ENCODE measurements around the gene GABBR2.

GABBR2 gene

DNA sequence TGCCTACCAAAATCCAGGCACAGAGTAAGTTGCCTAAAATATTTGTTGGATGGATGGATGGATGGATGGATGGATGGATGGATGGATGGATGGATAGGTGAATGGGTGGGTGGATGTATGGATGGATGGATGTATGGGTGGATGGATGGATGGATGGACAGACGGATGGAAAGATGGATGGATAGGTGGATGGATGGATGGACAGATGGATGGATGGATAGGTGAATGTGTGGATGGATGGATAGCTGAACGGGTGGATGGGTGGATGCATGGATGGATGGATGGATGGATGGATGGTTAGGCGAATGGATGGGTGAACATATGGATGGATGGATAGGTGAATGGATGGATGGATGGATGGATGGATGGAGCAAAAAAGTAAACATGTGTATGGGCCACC, 131.9 kb downstream of the GABBR2 start:
- ATAC-seq (ENCODE audit: low read depth) (no peak), DNase-seq (ENCODE audit: low spot score) (peak; percentile 0)
- Histone ChIP-seq H3K27me3 (ENCODE audit: insufficient read depth, poor library complexity, severe bottlenecking) (peaks cover 3% of the 10 kb centered on the region), H3K36me3 (ENCODE audit: low read depth) (no peaks in the 10 kb centered on the region), H3K4me1 (ENCODE audit: insufficient read depth, poor library complexity, severe bottlenecking) (no peaks in the 10 kb centered on the region), H3K27ac (ENCODE audit: poor library complexity, severe bottlenecking) (no peak overlapping the region), H3K9me3 (ENCODE audit: severe bottlenecking) (no peaks in the 10 kb centered on the region), H3K4me3 (ENCODE audit: severe bottlenecking) (no peak overlapping the region)
- TF ChIP-seq, protein P1, sequence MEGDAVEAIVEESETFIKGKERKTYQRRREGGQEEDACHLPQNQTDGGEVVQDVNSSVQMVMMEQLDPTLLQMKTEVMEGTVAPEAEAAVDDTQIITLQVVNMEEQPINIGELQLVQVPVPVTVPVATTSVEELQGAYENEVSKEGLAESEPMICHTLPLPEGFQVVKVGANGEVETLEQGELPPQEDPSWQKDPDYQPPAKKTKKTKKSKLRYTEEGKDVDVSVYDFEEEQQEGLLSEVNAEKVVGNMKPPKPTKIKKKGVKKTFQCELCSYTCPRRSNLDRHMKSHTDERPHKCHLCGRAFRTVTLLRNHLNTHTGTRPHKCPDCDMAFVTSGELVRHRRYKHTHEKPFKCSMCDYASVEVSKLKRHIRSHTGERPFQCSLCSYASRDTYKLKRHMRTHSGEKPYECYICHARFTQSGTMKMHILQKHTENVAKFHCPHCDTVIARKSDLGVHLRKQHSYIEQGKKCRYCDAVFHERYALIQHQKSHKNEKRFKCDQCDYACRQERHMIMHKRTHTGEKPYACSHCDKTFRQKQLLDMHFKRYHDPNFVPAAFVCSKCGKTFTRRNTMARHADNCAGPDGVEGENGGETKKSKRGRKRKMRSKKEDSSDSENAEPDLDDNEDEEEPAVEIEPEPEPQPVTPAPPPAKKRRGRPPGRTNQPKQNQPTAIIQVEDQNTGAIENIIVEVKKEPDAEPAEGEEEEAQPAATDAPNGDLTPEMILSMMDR (IDR thresholded peaks at IDR 0.05; ENCODE audit: poor library complexity, severe bottlenecking) = no peak

DNA sequence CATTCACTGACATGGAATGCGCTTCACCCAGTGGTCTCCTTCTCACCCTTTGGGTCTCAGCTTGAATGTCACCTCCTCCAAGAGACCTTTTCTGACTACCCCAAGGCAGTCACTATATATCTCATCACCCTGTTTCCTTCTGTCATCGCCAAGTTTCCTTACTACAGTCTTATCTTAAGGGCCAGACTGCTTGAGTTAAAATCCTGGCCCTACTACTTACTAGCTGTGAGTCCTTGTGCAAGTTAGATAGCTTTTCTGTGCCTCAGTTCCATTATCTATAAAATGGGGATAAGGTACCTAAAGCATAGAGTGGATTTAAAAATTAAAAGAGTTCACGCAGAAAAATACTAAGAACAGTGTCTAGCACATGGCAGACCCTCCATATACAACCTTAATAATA, 132.4 kb downstream of the GABBR2 start:
- Histone ChIP-seq H3K4me1 (ENCODE audit: insufficient read depth, poor library complexity, severe bottlenecking) (no peaks in the 10 kb centered on the region), H3K27ac (ENCODE audit: poor library complexity, severe bottlenecking) (no peak overlapping the region), H3K27me3 (ENCODE audit: insufficient read depth, poor library complexity, severe bottlenecking) (peaks cover 3% of the 10 kb centered on the region), H3K4me3 (ENCODE audit: severe bottlenecking) (no peak overlapping the region), H3K36me3 (ENCODE audit: low read depth) (no peaks in the 10 kb centered on the region), H3K9me3 (ENCODE audit: severe bottlenecking) (no peaks in the 10 kb centered on the region)
- DNase-seq (ENCODE audit: low spot score) = no peak
- TF ChIP-seq, protein P1 (IDR thresholded peaks at IDR 0.05; ENCODE audit: poor library complexity, severe bottlenecking) = no peak
- ATAC-seq (ENCODE audit: low read depth) = no peak

DNA sequence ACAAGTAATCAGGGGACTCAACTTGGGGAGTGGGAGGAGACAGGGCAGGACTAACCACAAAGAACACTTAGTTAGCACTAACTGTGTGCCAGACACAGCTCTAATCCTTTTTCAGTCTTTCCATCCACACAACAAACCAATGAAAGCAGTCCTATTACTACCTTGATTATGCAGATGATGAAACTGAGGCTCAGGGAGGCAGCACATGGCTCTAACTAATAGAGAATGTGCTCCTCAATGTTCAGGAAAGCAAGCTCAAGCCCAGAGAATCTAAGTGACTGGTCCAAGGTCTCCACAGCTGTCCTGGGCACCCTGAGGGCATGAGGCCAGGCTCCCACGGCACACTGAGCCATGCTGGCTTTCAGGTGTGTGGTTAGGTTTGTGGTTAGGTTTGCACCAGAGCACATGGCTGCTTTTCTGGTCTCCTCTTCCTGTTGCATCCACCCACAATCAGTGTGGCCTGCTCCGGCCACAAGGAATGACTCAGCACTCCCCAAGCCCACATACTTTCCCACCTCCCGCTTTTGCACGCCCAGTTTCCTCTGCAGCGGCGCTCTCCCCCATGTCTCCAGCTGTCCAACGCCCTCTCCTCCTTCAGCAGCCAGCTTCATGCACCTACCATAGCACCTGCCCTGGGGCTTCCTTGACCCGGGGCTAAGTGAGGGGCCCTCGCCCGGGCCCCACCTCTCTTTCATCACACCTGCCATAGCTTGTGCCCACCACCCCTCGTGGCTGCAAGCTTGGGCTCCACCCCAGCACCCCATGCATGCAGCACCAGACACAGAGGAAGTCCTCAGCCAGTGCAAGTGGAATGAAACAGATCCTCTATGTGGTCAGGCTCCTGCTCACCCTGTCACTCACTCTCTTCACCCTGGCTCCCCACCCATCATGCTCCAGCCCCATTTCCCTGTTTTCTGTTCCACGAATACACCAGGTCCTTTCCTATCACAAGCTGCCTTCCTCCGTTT, 133.1 kb downstream of the GABBR2 start:
- Histone ChIP-seq H3K27me3 (ENCODE audit: insufficient read depth, poor library complexity, severe bottlenecking) (no peaks in the 10 kb centered on the region), H3K4me3 (ENCODE audit: severe bottlenecking) (no peak overlapping the region), H3K27ac (ENCODE audit: poor library complexity, severe bottlenecking) (no peak overlapping the region), H3K4me1 (ENCODE audit: insufficient read depth, poor library complexity, severe bottlenecking) (no peaks in the 10 kb centered on the region), H3K36me3 (ENCODE audit: low read depth) (no peaks in the 10 kb centered on the region), H3K9me3 (ENCODE audit: severe bottlenecking) (no peaks in the 10 kb centered on the region)
- peak; percentile 66 for ATAC-seq (ENCODE audit: low read depth)
- TF ChIP-seq, protein P1 (IDR thresholded peaks at IDR 0.05; ENCODE audit: poor library complexity, severe bottlenecking) = no peak
- peak; percentile 24 for DNase-seq (ENCODE audit: low spot score)

DNA sequence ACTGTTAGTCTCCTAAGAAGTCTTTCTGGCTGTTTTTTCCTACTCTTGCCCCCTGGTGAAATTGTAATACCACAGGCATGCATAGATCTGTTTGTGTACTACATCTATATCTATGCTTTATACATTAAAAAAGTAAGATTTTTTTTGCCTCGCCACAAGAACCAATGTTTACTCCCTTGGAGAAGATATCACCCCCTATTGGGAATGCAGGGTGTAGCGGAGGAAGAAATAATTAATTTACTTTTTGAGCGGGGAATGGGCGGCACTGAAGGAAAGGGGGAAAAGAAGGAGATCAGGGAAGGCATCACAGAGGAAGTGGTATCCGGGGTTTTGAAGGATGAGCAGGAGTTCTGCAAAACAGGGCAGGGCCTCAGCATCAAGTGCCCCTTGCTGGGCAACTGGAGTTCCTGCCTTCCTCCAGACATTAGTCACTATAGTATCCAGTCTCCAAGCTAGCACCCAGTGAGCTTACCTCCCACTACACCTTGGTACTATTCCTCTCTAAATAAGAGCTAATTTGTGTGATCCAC, 134.9 kb downstream of the GABBR2 start:
- Histone ChIP-seq H3K27ac (ENCODE audit: poor library complexity, severe bottlenecking) (no peak overlapping the region), H3K27me3 (ENCODE audit: insufficient read depth, poor library complexity, severe bottlenecking) (no peaks in the 10 kb centered on the region), H3K4me1 (ENCODE audit: insufficient read depth, poor library complexity, severe bottlenecking) (no peaks in the 10 kb centered on the region), H3K9me3 (ENCODE audit: severe bottlenecking) (no peaks in the 10 kb centered on the region), H3K36me3 (ENCODE audit: low read depth) (no peaks in the 10 kb centered on the region), H3K4me3 (ENCODE audit: severe bottlenecking) (no peak overlapping the region)
- TF ChIP-seq, protein P1 (IDR thresholded peaks at IDR 0.05; ENCODE audit: poor library complexity, severe bottlenecking) = no peak
- DNase-seq (ENCODE audit: low spot score) = no peak
- ATAC-seq (ENCODE audit: low read depth) = no peak

DNA sequence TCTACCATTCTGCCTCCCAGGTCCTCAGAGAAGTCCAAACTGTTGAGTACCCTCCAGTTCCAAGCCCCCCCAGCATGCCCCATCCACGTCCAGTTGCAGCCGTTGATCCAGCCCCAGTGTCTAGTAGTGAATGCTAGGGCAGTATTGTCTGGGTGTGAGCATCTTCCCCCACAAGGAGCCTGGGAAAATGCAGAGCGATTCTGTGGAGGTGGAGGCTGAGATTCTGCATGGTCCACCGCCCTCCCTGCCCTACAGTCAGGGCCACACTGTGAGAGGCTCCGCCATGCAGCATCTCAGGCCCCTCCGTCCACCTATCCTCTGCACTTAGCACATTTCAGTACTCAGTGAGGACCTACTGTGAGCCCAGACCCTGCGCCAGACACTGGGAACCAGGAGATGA, 135.9 kb downstream of the GABBR2 start:
- Histone ChIP-seq H3K27me3 (ENCODE audit: insufficient read depth, poor library complexity, severe bottlenecking) (no peaks in the 10 kb centered on the region), H3K9me3 (ENCODE audit: severe bottlenecking) (no peaks in the 10 kb centered on the region), H3K27ac (ENCODE audit: poor library complexity, severe bottlenecking) (no peak overlapping the region), H3K36me3 (ENCODE audit: low read depth) (no peaks in the 10 kb centered on the region), H3K4me3 (ENCODE audit: severe bottlenecking) (no peak overlapping the region), H3K4me1 (ENCODE audit: insufficient read depth, poor library complexity, severe bottlenecking) (no peaks in the 10 kb centered on the region)
- TF ChIP-seq, protein P1 (IDR thresholded peaks at IDR 0.05; ENCODE audit: poor library complexity, severe bottlenecking) = no peak
- no peak for DNase-seq (ENCODE audit: low spot score)
- no peak for ATAC-seq (ENCODE audit: low read depth)
